SK-N-SH treated with all-trans-retinoic acid at 6 μM for 48 hours (cell line): ENCODE results near the gene SP2.

Source experiments
- CSDC2 ChIP-seq: fragments of 250-450 bp; sonication (Bioruptor Pico); IDR thresholded peaks from 2 replicates; pipeline ENCODE4 v1.5.0; 2020; ENCODE audit warnings: mild to moderate bottlenecking, moderate library complexity
- ZFP30 ChIP-seq: fragments of 450-650 bp; formaldehyde crosslinking; IDR thresholded peaks from 2 replicates; pipeline ENCODE4 v1.5.0; 2022; ENCODE audit warnings: mild to moderate bottlenecking, moderate library complexity

DNA sequence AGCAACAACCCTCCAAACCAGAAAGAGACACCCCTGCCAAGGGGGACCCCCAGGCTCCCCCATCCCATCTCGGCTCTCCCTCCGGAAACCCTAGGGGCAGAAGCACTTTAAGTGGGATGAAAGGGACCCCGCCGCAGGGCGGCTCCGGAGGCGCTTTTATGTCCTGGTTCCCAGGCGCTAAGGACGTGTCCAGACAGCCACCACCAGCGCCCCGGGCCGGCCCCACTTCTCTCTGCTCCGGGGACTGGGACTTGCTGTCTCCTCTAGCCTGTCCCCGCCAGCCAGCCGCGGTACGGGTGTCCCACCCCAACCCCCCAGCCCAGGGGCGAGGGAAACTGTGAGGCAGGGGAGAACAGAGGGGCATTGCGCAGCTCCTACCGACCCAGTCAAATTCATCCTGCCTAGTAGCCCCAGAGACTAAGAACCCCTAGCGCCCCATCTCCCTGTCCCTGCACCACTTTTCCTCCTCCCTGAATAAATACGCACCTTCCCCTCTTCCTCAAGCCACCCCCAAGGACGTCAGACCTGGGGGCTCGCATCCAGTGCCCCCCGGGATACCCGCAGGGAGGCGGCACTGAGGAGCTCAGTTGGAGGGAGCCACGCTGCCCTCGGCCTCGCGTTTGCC lies 49.2 kb upstream of the SP2 start:
- TF ChIP-seq ZFP30 (CRISPR knock-in tag): no peak
- no peak for TF ChIP-seq CSDC2 (CRISPR knock-in tag)
